ACHN (cell line): ENCODE results near the gene KRT15.

Experiments
- DNase-seq: peaks from one replicate; pipeline ENCODE4 v3.0.0-alpha.2; 2015
- in situ Hi-C: cut with HindIII; loops from 2 replicates; pipeline ENCODE4 v1.10.0; 2017; ENCODE audit warnings: low sequenced_read_pairs, low pct_ligation_motif_present, low pct_unique_long_range_greater_than_20kb

KRT15 gene

DNA sequence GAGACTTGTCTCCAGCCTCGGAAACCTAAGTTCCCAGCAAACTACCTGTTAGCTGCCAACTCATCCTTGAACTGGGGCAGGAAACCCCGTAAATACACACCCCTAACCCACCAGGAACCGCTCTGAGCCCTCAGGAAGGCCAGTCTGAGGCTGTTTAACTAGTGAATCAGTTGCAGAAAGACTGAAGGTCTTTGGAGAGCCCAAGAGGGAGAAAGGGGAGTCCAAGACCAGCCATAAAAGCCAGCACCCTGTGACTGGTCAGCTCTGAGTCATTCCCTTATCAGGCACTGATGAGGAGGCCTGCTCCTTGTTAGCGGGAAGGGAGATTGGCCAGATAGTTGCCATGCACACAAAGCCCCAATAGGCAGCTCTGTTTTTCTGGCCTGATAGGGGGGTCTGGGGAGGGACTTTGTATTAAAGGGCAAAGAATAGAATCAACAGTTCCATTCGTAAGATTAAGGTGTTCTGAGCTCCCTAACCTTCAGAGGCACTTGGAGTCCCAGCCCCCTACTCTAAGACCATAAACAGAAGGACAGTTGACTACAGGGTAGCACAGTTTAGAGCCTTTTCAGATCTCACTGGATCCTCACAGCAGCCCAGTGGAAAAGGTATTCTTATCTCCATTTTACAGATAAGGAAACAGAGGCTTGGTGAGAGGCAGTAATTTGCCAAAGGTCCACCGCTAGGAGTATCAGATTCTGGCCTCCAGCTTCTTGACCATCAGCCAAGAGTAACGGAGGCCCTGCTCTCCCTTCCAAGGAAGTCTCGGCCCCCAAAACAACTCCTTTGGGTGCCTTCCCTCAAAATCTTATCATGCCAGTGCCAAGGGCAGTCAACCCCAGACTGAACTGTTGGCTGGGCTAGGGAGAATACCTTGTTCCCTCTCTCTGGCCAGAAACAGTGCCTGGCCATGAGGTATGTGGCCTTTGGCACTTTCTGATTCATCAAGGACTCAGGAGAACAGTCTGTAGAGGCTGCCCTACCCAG is 11.7 kb upstream of the KRT15 start:
- peak; percentile 97 for DNase-seq
- in situ Hi-C loops = no loop called here

DNA sequence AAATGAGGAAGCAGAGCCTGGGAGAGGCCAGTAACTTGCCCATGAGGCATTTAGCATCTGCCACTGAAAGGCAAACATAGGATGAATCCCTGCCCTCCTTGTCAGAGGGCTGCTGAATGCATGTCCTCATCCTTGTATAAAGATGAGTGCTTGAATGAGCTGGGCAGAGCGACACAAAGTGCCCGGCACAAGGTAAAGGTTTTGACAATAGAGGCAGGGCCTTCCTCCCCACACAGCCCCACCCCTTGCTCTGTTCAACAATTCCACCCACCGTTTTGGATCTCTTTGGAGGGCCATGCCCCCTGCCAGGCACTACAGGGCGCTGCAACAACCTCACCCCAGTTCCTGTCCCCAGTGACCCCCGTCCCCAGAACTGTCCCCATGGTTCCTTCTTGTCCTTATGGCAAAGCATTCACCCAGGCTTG is 10.8 kb upstream of the KRT15 start:
- peak; percentile 14 for DNase-seq
- in situ Hi-C loops = no loop called here

DNA sequence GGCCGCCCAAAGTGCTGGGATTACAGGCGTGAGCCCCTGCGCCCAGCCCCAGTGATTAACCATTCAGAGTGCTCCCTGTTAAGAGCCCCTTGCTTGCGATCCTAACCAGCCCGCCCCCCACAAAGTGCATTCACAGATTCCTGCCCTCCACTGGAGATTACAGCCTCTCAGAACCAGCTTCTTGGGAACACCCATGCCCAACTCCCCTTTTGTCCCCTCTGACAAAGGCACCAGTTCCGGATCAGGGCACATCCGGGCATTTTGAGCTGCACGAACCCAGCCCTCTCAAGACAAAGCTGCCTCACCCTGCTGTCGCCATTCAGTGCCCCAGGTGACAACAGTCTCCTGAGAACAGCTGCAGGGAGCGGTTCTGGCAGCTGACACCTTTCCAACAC is 10.3 kb upstream of the KRT15 start:
- in situ Hi-C loops = no loop called here
- no peak for DNase-seq

- peak; percentile 58 for DNase-seq
- in situ Hi-C loops = no loop called here
These were observed 8.7 kb upstream of the KRT15 start for GRCh38 chr17:41527063-41528023.

DNA sequence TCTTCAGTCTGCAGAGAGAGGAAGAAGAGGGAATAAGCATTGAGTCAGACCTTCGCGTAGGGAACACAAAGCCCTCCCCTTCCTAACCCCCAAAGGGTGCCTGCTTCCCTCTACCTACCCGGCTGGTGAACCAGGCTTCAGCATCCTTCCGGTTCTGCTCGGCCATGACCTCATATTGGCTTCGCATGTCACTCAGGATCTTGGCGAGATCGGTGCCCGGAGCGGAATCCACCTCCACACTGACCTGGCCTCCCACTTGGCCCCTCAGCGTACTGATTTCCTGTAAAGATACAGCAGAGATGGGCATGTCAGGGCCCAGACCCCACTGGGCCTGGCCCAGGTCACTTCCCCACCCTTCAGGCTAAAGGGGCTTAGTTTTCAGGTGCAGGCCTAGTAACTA is 5.6 kb upstream of the KRT15 start:
- in situ Hi-C loops = no loop called here
- DNase-seq = no peak

GRCh38 chr17:41523787-41524186 is 5.1 kb upstream of the KRT15 start:
- in situ Hi-C loops = no loop called here
- no peak for DNase-seq

DNA sequence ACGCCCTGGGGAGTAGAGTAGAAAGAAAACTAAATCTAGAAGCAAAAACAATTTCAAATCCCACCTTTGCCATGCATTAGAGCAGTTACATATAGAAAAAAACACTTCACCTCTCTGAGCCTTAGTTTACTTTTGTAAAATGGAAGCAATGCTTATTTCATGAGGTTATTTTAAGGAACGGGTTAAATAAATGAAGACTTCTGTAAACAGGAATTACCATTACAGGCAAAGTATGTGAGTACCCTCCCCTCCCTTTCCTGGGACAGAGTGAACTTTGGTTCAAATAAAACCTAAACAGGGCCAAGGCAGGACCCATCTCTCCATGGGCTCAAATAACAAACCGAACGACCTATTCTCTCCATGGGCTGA is 4.5 kb upstream of the KRT15 start:
- in situ Hi-C loops = no loop called here
- DNase-seq = no peak

DNA sequence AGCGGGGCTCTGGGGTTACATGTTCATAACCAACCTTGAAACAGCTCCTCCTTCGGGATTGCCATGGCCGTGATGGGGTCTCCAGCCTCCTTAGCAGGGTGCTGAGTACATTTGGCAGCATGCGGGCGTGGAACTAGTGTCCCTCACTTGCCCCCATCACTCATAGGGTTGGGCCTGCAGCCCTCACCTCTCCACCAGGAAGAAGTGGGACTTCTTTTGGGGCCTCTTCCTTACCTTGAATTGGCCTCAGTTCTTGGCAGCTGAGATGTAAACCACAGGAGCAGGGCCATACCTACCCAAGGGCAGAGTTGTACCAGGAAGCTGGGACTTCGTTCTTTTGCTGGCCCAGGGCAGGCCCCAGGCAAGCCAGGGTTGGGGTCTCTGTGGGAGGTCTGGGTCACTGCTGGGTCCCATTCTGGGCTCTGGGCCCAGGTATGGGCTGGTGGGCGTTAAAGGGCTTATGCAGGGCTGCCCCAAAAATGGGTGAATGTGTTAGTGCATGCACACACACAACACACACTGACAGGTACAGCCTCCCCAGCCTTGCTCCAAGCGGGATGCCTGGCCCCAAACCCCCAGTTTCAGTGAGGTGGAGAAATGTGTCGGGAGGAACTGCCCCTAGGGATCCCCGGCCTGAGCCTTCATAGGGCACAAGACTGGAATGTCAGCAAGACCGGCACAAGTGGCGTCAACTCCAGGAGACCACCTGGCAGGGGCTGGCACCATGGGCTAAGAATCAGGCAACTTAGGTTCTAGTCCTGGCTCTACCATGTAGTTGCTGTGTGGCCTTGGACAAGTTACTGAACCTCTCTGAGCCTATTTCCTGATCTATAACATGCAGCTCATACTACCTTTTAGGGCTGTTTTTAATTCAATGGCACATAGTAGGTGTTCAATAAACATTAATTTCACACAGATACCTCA is 3.9 kb upstream of the KRT15 start:
- in situ Hi-C loops = no loop called here
- peak; percentile 40 for DNase-seq

- DNase-seq = peak; percentile 91
- in situ Hi-C loops = no loop called here
These were observed 3.0 kb upstream of the KRT15 start for GRCh38 chr17:41521574-41522261.

GRCh38 chr17:41520821-41521521 is 2.3 kb upstream of the KRT15 start:
- no peak for DNase-seq
- in situ Hi-C loops = no loop called here

GRCh38 chr17:41519501-41520224 is 973 bp upstream of the KRT15 start:
- no peak for DNase-seq
- in situ Hi-C loops = no loop called here

GRCh38 chr17:41518031-41518430 is 659 bp downstream of the KRT15 start:
- in situ Hi-C loops = no loop called here
- DNase-seq = no peak

- in situ Hi-C loops = no loop called here
- no peak for DNase-seq
These were observed 1.8 kb downstream of the KRT15 start for GRCh38 chr17:41516830-41517283.

GRCh38 chr17:41516147-41516829 is 2.4 kb downstream of the KRT15 start:
- DNase-seq = no peak
- in situ Hi-C loops = no loop called here

DNA sequence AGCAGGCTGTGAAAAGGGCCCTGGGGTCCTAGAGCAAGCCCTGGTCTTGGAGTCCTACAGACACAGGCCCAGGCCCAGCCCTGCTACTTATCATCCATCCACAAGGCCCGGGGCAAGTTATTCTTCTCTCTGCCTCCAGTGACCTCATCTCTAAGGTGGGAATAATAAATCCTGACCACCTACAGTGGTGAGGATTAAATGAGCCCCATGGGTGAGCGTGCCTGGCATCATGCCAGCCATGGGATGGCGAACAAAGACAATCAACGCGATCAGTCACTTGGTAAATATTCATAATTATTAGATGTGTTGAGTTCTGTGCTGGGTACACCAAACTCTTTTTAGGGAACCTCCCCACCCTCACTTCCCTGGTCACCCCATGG is 5.5 kb downstream of the KRT15 start:
- in situ Hi-C loops = no loop called here
- no peak for DNase-seq

- no peak for DNase-seq
- in situ Hi-C loops = no loop called here
These were observed 6.0 kb downstream of the KRT15 start for GRCh38 chr17:41512546-41513167.
